ENCODE data around the gene INTS11. TPM values are rescaled to one million over a fixed set of nuclear protein-coding genes. Genes with fewer than 3 reads are reported as not detected.

Gene INTS11
- total and polyA plus RNA-seq, 2 donors from 2014 or later, result 73.6 to 100 TPM

- Histone ChIP-seq H3K27ac (ENCODE audit: low read depth in 2 of 2, low read length in 2 of 2) (no peak overlapping the region), H3K36me3 (ENCODE audit: control insufficient read depth in 2 of 3, insufficient read depth in 3 of 3, low read length in 3 of 3) (no peaks in the 10 kb centered on the region), H3K4me1 (ENCODE audit: control insufficient read depth in 2 of 3, insufficient read depth in 2 of 3, low read depth in 1 of 3, low read length in 3 of 3) (peaks cover 0 to 18% (median 0%) of the 10 kb centered on the region in 3 donors), H3K27me3 (ENCODE audit: control insufficient read depth, insufficient read depth, low read length) (no peaks in the 10 kb centered on the region), H3K9me3 (ENCODE audit: control insufficient read depth in 2 of 3, insufficient read depth in 1 of 3, low read length in 3 of 3) (no peaks in the 10 kb centered on the region), H3K9ac (ENCODE audit: low read length in 3 of 3) (no peak overlapping the region), H3K4me3 (ENCODE audit: low read length in 3 of 3) (no peak overlapping the region)
- intact Hi-C loops (cut with DNase I), result no loop called here
- TF ChIP-seq CTCF (IDR thresholded peaks at IDR 0.05; ENCODE audit: borderline replicate concordance, extremely low read depth, insufficient read depth), result no peak
- FAIRE-seq (no peak), DNase-seq (peak in 1 of 5 donors; percentile 77)
Observed at GRCh38 chr1:1354271-1355247, 30.1 kb upstream of the INTS11 start.

DNA sequence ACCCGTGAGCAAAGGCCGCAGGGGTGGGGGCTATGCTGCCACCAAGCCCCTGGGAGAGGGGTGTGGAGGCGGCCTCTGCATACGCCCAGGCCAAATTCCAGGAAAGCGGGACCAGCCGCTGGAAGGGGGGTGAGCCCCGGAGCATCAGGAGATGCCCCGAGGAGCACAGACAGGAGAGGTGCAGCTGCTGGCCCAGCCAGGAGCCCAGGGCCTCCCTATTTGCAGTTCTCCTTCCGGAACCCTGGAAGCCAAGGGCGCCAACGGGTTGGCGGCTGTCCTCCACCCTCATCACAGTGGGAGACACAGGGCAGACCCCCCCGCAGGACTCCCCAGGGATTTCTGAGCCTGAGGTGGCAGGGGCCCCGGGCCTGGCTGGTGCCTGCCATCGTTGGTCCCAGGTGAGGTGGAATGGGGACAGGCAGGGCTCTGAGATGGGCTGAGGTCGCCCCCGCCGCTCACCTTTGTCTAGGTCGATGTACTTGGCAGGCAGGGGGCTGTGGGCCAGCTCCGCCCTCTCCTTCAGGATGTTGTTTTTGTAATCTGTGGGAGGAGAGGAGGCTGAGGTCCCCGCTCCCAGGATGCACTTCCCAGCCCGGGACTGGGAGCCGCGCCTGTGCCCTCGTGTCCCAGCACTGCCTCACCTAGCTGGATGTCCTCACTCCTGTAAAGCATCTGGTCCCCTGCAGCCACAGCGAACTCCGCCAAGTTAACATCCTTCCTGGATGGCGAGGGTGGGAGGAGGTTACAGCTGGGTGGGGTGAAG lies 29.1 kb upstream of the INTS11 start:
- Histone ChIP-seq H3K4me3 (ENCODE audit: low read length in 3 of 3) (no peak overlapping the region), H3K27me3 (ENCODE audit: control insufficient read depth, insufficient read depth, low read length) (no peaks in the 10 kb centered on the region), H3K27ac (ENCODE audit: low read depth in 2 of 2, low read length in 2 of 2) (no peak overlapping the region), H3K9me3 (ENCODE audit: control insufficient read depth in 2 of 3, insufficient read depth in 1 of 3, low read length in 3 of 3) (no peaks in the 10 kb centered on the region), H3K4me1 (ENCODE audit: control insufficient read depth in 2 of 3, insufficient read depth in 2 of 3, low read depth in 1 of 3, low read length in 3 of 3) (peaks cover 0 to 13% (median 0%) of the 10 kb centered on the region in 3 donors), H3K9ac (ENCODE audit: low read length in 3 of 3) (no peak overlapping the region), H3K36me3 (ENCODE audit: control insufficient read depth in 2 of 3, insufficient read depth in 3 of 3, low read length in 3 of 3) (no peaks in the 10 kb centered on the region)
- FAIRE-seq, result no peak
- intact Hi-C loops (cut with DNase I), result no loop called here
- no peak for TF ChIP-seq CTCF (IDR thresholded peaks at IDR 0.05; ENCODE audit: borderline replicate concordance, extremely low read depth, insufficient read depth)
- peak in 4 of 5 donors; percentile 36 to 76 (median 65) for DNase-seq

GRCh38 chr1:1352786-1353388 lies 28.4 kb upstream of the INTS11 start:
- no peaks in the 10 kb centered on the region for H3K9me3 ChIP-seq (ENCODE audit: control insufficient read depth in 2 of 3, insufficient read depth in 1 of 3, low read length in 3 of 3)
- DNase-seq (peak in 1 of 5 donors; percentile 57), FAIRE-seq (no peak)
- H3K27me3 ChIP-seq (ENCODE audit: control insufficient read depth, insufficient read depth, low read length), result no peaks in the 10 kb centered on the region
- no peak overlapping the region for H3K27ac ChIP-seq (ENCODE audit: low read depth in 2 of 2, low read length in 2 of 2)
- peaks cover 0 to 15% (median 0%) of the 10 kb centered on the region in 3 donors for H3K4me1 ChIP-seq (ENCODE audit: control insufficient read depth in 2 of 3, insufficient read depth in 2 of 3, low read depth in 1 of 3, low read length in 3 of 3)
- H3K4me3 ChIP-seq (ENCODE audit: low read length in 3 of 3), result no peak overlapping the region
- H3K36me3 ChIP-seq (ENCODE audit: control insufficient read depth in 2 of 3, insufficient read depth in 3 of 3, low read length in 3 of 3), result no peaks in the 10 kb centered on the region
- intact Hi-C loops (cut with DNase I), result no loop called here
- H3K9ac ChIP-seq (ENCODE audit: low read length in 3 of 3), result no peak overlapping the region
- no peak for TF ChIP-seq CTCF (IDR thresholded peaks at IDR 0.05; ENCODE audit: borderline replicate concordance, extremely low read depth, insufficient read depth)
